PC-9 (cell line): ENCODE data around the gene PTPN13.

Experiments used
- CTCF ChIP-seq: fragments of 200-600 bp; sonication (generic); conservative IDR thresholded peaks from 2 replicates; pipeline ENCODE4 v1.6.1; 2017; ENCODE audit warnings: mixed run types, antibody characterized with exemption, mild to moderate bottlenecking, moderate library complexity
- EZH2 ChIP-seq: fragments of 200-600 bp; sonication (generic); IDR thresholded peaks from 2 replicates; pipeline ENCODE4 v1.8.0; 2017; ENCODE audit warnings: antibody characterized with exemption, low read depth

- TF ChIP-seq EZH2 (no peak), CTCF (no peak)
Measured at GRCh38 chr4:86762649-86763048, 168.5 kb downstream of the PTPN13 start.
